Mucosa of gallbladder (tissue), 1 donor: Measurements from ENCODE around the gene ITPR3. TPM values are rescaled to one million over a fixed set of nuclear protein-coding genes. Genes with fewer than 3 reads are reported as not detected.

Experiments
- DNase-seq: peaks from one replicate; pipeline ENCODE4 v3.0.0-alpha.2; 2020; ENCODE audit warnings: low spot score
- total RNA-seq: library from RNA; stranded (reverse); gene quantifications from one replicate; pipeline ENCODE4 v1.2.1, GENCODE V29; 2021
- donor health status: DM: no; HTN: no; CAD: no.

The ITPR3 gene
- total RNA-seq, 1 donor from 2014 or later, result 104 TPM

GRCh38 chr6:33735216-33735615 is 114.1 kb downstream of the ITPR3 start:
- DNase-seq, result no peak

GRCh38 chr6:33737267-33738026 is 116.3 kb downstream of the ITPR3 start:
- no peak for DNase-seq

DNA sequence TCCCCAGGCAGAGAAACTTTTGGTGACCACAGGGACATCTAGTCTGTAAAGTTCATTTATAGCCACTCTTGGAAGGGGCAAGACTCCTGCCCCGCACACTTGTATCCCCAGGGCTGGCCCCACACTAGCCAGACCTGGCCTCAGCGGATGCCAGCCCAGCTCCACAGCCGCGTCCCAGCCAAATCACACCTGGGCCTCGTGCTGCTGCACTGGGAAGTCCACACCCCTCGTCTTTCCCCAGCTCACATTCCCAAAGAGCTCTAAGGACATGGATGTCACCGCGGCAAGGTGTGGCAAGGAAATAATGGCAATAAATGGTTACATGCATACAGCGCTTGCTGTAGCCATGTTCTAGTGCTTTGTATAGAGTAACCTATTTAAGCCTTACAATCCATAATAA is 117.0 kb downstream of the ITPR3 start:
- no peak for DNase-seq

- no peak for DNase-seq
Observed at GRCh38 chr6:33738879-33739278, 117.8 kb downstream of the ITPR3 start.

GRCh38 chr6:33739571-33739970 is 118.4 kb downstream of the ITPR3 start:
- no peak for DNase-seq

- no peak for DNase-seq
Observed at GRCh38 chr6:33740204-33740608, 119.1 kb downstream of the ITPR3 start.

- DNase-seq, result no peak
Observed at GRCh38 chr6:33740794-33741193, 119.7 kb downstream of the ITPR3 start.

DNA sequence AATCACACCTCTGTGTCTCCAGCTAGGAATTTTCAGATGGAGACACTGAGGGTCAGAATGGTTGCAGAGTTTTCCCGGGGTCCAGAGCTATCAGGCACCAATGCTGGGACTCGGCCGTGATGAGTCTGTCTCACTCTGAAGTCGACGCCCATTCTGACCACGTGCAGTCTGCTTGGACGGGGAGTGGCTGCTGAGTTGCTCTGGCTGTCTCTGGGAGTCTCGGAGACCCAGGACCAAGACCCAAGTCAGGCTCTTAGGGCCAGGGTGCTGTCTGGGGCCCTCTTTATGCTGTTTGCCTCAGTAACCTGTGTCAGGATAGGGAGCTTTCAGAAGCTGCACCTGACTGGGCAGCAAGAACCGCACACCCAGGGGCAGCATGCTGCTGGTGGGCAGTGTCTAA is 121.0 kb downstream of the ITPR3 start:
- no peak for DNase-seq

- DNase-seq, result no peak
Observed at GRCh38 chr6:33742837-33743236, 121.7 kb downstream of the ITPR3 start.

DNA sequence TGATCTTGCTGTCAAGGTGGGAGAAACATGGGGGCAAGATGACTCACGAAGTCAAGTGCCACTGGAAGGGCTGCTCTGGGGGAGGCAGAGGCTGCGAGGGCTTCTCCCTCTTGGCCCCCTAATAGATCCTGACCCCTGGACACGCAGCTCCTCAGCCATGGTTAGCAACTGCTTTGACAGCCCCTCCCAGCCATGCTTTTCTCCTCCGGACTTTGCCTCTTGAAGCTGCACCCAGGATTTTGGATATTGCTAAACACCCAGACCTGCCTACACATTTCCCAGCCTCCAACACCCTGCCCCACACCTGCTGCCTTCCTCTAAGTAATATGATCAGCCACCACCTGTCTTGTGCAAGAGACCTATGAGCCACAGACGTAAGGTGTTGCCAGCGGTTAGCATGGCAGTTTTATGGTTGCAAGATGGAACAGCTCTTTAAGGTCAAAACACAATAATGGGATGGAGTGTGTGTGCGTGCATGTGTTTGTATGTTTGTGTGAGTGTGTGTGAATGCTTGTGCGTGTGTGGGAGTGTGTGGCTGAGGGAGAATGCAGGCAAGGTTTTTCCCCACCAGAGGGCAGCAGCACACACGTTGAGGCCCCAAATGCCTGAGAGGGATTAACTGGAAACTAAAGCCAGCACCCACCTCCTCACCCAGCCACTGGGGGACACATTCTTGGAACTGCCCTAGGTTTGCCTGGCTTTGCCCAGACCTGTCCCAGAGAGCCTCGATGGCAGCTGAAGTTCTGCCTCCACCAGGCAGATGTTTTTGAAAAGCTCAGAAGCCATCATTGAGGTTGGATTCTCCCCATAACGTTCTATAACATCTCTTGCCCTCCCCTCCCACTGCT is 123.1 kb downstream of the ITPR3 start:
- peak; percentile 65 for DNase-seq

- DNase-seq, result no peak
Observed at GRCh38 chr6:33744895-33745546, 123.9 kb downstream of the ITPR3 start.

- no peak for DNase-seq
Observed at GRCh38 chr6:33745548-33745947, 124.4 kb downstream of the ITPR3 start.

Other genes with a start within 250 kb of the ITPR3 start
- gene KIFC1, start 229.5 kb upstream of the ITPR3 start, total RNA-seq, result 2.1 TPM
- 82.3 TPM for gene PHF1, start 210.3 kb upstream of the ITPR3 start, total RNA-seq
- gene CUTA, start 203.2 kb upstream of the ITPR3 start, total RNA-seq, result 238 TPM
- gene SYNGAP1, start 201.3 kb upstream of the ITPR3 start, total RNA-seq, result 31.0 TPM
- 8.0 TPM for gene ZBTB9, start 166.7 kb upstream of the ITPR3 start, total RNA-seq
- 28.2 TPM for gene BAK1, start 41.0 kb upstream of the ITPR3 start, total RNA-seq
- 44.3 TPM for gene UQCC2, start 90.4 kb downstream of the ITPR3 start, total RNA-seq
- 0.26 TPM for gene IP6K3, start 125.6 kb downstream of the ITPR3 start, total RNA-seq
- 68.4 TPM for gene LEMD2, start 167.8 kb downstream of the ITPR3 start, total RNA-seq
- not detected for gene MLN, start 182.7 kb downstream of the ITPR3 start, total RNA-seq